OCI-LY1 (cell line): ENCODE data around the gene CAPN14.

Source experiments
- H2AFZ ChIP-seq: fragments of 200-600 bp; sonication (generic), shearing (Covaris generic); 2 replicates; pipeline ENCODE4 v1.6.0; 2014; ENCODE audit warnings: antibody characterized with exemption, mild to moderate bottlenecking, low read length
- H3F3A ChIP-seq: fragments of 200-600 bp; sonication (generic), shearing (Covaris generic); 2 replicates; pipeline ENCODE4 v1.6.0; 2014; ENCODE audit warnings: mild to moderate bottlenecking, antibody characterized with exemption, low read length, moderate library complexity; ENCODE audit not compliant: insufficient read depth
- H3K27ac ChIP-seq: fragments of 200-600 bp; sonication (generic); 2 replicates; pipeline ENCODE4 v1.5.1; 2014; ENCODE audit warnings: low read length, mixed run types, mild to moderate bottlenecking, low read depth; ENCODE audit not compliant: poor library complexity, severe bottlenecking
- H3K27me3 ChIP-seq: fragments of 200-600 bp; sonication (generic); 2 replicates; pipeline ENCODE4 v1.6.0; 2014; ENCODE audit warnings: antibody characterized with exemption, mild to moderate bottlenecking, low read length, moderate library complexity; ENCODE audit not compliant: insufficient read depth
- H3K36me3 ChIP-seq: fragments of 200-600 bp; sonication (generic); 2 replicates; pipeline ENCODE4 v1.6.1; 2014; ENCODE audit warnings: mild to moderate bottlenecking, antibody characterized with exemption, low read length, moderate library complexity, mixed read lengths; ENCODE audit not compliant: insufficient read depth
- H3K4me1 ChIP-seq: fragments of 200-600 bp; sonication (generic); 2 replicates; pipeline ENCODE4 v1.5.1; 2014; ENCODE audit warnings: mild to moderate bottlenecking, low read length, moderate library complexity; ENCODE audit not compliant: insufficient read depth, severe bottlenecking
- H3K4me2 ChIP-seq: fragments of 200-600 bp; sonication (generic), shearing (Covaris generic); 2 replicates; pipeline ENCODE4 v1.6.1; 2014; ENCODE audit warnings: low read length
- H3K4me3 ChIP-seq: fragments of 200-600 bp; sonication (generic); 2 replicates; pipeline ENCODE4 v1.5.1; 2014; ENCODE audit warnings: low read length, low read depth, mild to moderate bottlenecking, mixed read lengths; ENCODE audit not compliant: poor library complexity, severe bottlenecking
- H3K79me2 ChIP-seq: fragments of 200-600 bp; shearing (Covaris generic); 2 replicates; pipeline ENCODE4 v1.6.1; 2016; ENCODE audit warnings: mixed run types, low read length, mixed read lengths; ENCODE audit not compliant: insufficient read depth
- H3K9ac ChIP-seq: fragments of 200-600 bp; sonication (generic), shearing (Covaris generic); 2 replicates; pipeline ENCODE4 v1.6.1; 2014; ENCODE audit warnings: mild to moderate bottlenecking, low read length, mixed read lengths
- H3K9me2 ChIP-seq: fragments of 200-600 bp; sonication (generic), shearing (Covaris generic); 2 replicates; pipeline ENCODE4 v1.6.1; 2014; ENCODE audit warnings: low read depth, mild to moderate bottlenecking, low read length, mixed read lengths
- H3K9me3 ChIP-seq: fragments of 200-600 bp; shearing (Covaris generic); 2 replicates; pipeline ENCODE4 v1.6.1; 2014; ENCODE audit warnings: low read length, mixed read lengths
- H4K20me1 ChIP-seq: fragments of 200-600 bp; sonication (generic), shearing (Covaris generic); 2 replicates; pipeline ENCODE4 v1.6.0; 2016; ENCODE audit warnings: mild to moderate bottlenecking, low read length; ENCODE audit not compliant: insufficient read depth
- EZH2 ChIP-seq: fragments of 200-600 bp; sonication (generic), shearing (Covaris generic); IDR thresholded peaks from 2 replicates; pipeline ENCODE4 v1.8.0; 2017; ENCODE audit warnings: borderline replicate concordance, mixed run types, mild to moderate bottlenecking, antibody characterized with exemption, low read length, moderate library complexity, mixed read lengths
- TF ChIP-seq, protein P1 (sequence below): fragments of 200-600 bp; sonication (generic), shearing (Covaris generic); IDR thresholded peaks from 2 replicates; pipeline ENCODE4 v1.5.1; 2017; ENCODE audit warnings: mild to moderate bottlenecking, antibody characterized with exemption, low read length, moderate library complexity, mixed read lengths

CAPN14 gene

DNA sequence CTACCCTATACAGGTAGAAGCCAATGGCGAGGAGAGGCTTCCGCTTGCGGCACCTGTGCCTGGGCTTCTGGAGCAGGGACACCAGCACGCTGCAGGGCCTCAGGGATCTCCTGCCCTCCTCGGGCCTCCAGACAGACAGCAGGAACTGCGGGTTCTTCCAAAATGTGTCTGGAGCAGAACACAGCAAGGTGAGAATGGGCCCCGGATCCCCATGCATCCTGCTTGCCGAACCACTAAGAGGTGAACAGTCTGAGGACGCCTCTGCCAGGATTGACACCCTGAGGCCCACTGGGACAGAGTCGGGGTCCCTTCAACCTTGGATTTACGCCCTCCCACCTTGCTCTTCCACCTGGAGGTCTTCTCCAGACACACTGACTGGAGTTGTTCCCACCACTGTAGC is 25.4 kb downstream of the CAPN14 start:
- Histone ChIP-seq H3F3A (no peaks in the 10 kb centered on the region), H3K4me3 (no peak overlapping the region)

DNA sequence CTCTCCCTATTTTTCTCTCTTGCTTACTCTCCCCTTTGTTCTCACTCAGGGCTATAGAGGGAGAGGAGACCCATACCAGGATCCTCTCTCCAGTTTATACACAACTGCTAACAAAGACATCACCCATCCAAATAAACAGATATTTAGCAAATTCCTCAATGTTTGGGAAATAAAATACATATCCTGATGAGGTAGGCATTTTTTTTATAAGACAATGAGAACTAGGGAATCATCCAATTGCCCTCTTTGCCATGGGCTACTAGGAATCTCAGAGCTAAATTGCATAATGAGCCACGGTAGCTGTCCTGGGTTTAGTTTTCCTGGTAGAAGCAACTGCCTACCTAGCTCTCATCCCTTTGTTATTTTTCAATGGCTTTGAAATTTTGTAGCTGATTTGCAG is 27.1 kb downstream of the CAPN14 start:
- H3K36me3 ChIP-seq, result no peaks in the 10 kb centered on the region

More for the DNA sequence above, 25.4 kb downstream of the CAPN14 start:
- H3K9me2 ChIP-seq, result no peaks in the 10 kb centered on the region
- H4K20me1 ChIP-seq, result no peaks in the 10 kb centered on the region
- no peak for TF ChIP-seq EZH2
- TF ChIP-seq, protein P1, sequence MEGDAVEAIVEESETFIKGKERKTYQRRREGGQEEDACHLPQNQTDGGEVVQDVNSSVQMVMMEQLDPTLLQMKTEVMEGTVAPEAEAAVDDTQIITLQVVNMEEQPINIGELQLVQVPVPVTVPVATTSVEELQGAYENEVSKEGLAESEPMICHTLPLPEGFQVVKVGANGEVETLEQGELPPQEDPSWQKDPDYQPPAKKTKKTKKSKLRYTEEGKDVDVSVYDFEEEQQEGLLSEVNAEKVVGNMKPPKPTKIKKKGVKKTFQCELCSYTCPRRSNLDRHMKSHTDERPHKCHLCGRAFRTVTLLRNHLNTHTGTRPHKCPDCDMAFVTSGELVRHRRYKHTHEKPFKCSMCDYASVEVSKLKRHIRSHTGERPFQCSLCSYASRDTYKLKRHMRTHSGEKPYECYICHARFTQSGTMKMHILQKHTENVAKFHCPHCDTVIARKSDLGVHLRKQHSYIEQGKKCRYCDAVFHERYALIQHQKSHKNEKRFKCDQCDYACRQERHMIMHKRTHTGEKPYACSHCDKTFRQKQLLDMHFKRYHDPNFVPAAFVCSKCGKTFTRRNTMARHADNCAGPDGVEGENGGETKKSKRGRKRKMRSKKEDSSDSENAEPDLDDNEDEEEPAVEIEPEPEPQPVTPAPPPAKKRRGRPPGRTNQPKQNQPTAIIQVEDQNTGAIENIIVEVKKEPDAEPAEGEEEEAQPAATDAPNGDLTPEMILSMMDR, result no peak
- H3K9ac ChIP-seq, result no peak overlapping the region
- H3K27ac ChIP-seq, result no peak overlapping the region
- H3K4me2 ChIP-seq, result no peak overlapping the region
- H3K9me3 ChIP-seq, result no peaks in the 10 kb centered on the region
- no peaks in the 10 kb centered on the region for H3K79me2 ChIP-seq
- no peaks in the 10 kb centered on the region for H3K36me3 ChIP-seq
- no peaks in the 10 kb centered on the region for H3K27me3 ChIP-seq
- no peak overlapping the region for H2AFZ ChIP-seq
- no peaks in the 10 kb centered on the region for H3K4me1 ChIP-seq

DNA sequence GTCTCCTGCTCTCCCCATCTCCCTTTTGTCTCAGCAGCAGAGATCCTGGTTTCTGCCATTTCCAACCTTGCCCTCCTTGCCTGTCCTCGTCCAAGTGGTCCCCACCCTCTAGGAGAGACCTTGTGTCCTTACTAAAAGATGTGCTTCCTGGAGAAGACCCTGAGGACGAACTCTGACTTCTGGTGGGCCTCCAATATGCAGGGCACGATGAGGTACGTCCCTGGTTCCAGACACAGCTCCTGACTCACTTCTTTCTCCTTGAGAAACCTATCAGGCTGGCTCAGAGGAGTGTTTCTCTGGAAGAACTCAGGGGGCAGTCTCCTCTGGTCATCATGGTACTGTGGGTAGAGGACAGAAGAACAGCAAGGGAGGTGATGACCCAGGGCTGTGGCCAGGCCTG is 28.2 kb downstream of the CAPN14 start:
- H3K4me3 ChIP-seq, result no peak overlapping the region
- H3K4me1 ChIP-seq, result no peaks in the 10 kb centered on the region
- H3F3A ChIP-seq, result no peaks in the 10 kb centered on the region
- no peaks in the 10 kb centered on the region for H3K79me2 ChIP-seq
- no peaks in the 10 kb centered on the region for H3K9me2 ChIP-seq
- H2AFZ ChIP-seq, result no peak overlapping the region
- H3K27me3 ChIP-seq, result no peaks in the 10 kb centered on the region
- no peak for TF ChIP-seq EZH2
- TF ChIP-seq, protein P1, result no peak
- no peaks in the 10 kb centered on the region for H4K20me1 ChIP-seq
- H3K9ac ChIP-seq, result no peak overlapping the region
- no peak overlapping the region for H3K4me2 ChIP-seq
- no peaks in the 10 kb centered on the region for H3K36me3 ChIP-seq
- no peak overlapping the region for H3K27ac ChIP-seq
- H3K9me3 ChIP-seq, result no peaks in the 10 kb centered on the region

More for the DNA sequence above, 27.1 kb downstream of the CAPN14 start:
- H3K9ac ChIP-seq, result no peak overlapping the region
- H3K4me3 ChIP-seq, result no peak overlapping the region
- H2AFZ ChIP-seq, result no peak overlapping the region
- no peak overlapping the region for H3K27ac ChIP-seq
- H3K9me2 ChIP-seq, result no peaks in the 10 kb centered on the region
- no peaks in the 10 kb centered on the region for H3F3A ChIP-seq
- H3K9me3 ChIP-seq, result no peaks in the 10 kb centered on the region
- no peaks in the 10 kb centered on the region for H3K27me3 ChIP-seq
- H3K79me2 ChIP-seq, result no peaks in the 10 kb centered on the region
- no peak for TF ChIP-seq EZH2
- TF ChIP-seq, protein P1, result no peak
- no peaks in the 10 kb centered on the region for H3K4me1 ChIP-seq
- no peak overlapping the region for H3K4me2 ChIP-seq
- H4K20me1 ChIP-seq, result no peaks in the 10 kb centered on the region
